DND-41 (cell line): ENCODE results near the gene EFNA4.
A peak's percentile ranks its signal among the peaks of the same experiment; 100 is the strongest.

Experiments used
- CTCF ChIP-seq: IDR thresholded peaks from 2 replicates; pipeline ENCODE4 v1.5.1; 2012; ENCODE audit warnings: borderline replicate concordance, low read length, moderate library complexity, mild to moderate bottlenecking; ENCODE audit not compliant: poor library complexity, severe bottlenecking; ENCODE audit errors: extremely low read depth
- EZH2 ChIP-seq: IDR thresholded peaks from 3 replicates; pipeline ENCODE4 v1.6.1; 2012; ENCODE audit warnings: borderline replicate concordance, low read depth, mild to moderate bottlenecking, moderate library complexity, low read length, inconsistent platforms; ENCODE audit not compliant: severe bottlenecking

GRCh38 chr1:155079210-155079486, 15.6 kb downstream of the EFNA4 start:
- TF ChIP-seq CTCF, result no peak
- TF ChIP-seq EZH2, result peak; percentile 77
